H1 (cell line): ENCODE results near the gene FGF5. TPM values are rescaled to one million over a fixed set of nuclear protein-coding genes. Genes with fewer than 3 reads are reported as not detected.

Experiments
- CTCF ChIA-PET: fragments of 300-600 bp; sonication (Branson Sonifier 250); formaldehyde crosslinking; loops from one replicate; lab custom pipeline; 2021; ENCODE audit not compliant: partially characterized antibody; lab: Charles Lee
- POLR2A ChIA-PET: fragments of 300-600 bp; sonication (Branson Sonifier 250); formaldehyde crosslinking; loops from one replicate; lab custom pipeline; 2021; ENCODE audit warnings: inconsistent platforms; ENCODE audit not compliant: partially characterized antibody; lab: Charles Lee
- DNase-seq, 2 experiments: peaks; one replicate each; pipeline versions ENCODE4 v3.0.0 to v3.0.0-alpha.2; 2010 to 2022; ENCODE audit warnings: low spot score in 2 of 2, low read depth in 1 of 2, mixed read lengths in 1 of 2
- FAIRE-seq: peaks from 2 replicates; lab custom pipeline; 2011; peaks lifted over from hg19 to GRCh38; lab: Jason Lieb, UNC
- H2AFZ ChIP-seq: 2 replicates; pipeline ENCODE4 v1.8.1; 2012; ENCODE audit warnings: low read length, inconsistent platforms
- H2AK5ac ChIP-seq: 2 replicates; pipeline ENCODE4 v1.6.1; 2013; ENCODE audit warnings: low read depth, low read length
- H2BK120ac ChIP-seq: replicated peaks from 2 replicates; pipeline ENCODE3; 2013; ENCODE audit warnings: low read depth, low read length, inconsistent platforms
- H2BK12ac ChIP-seq: 2 replicates; pipeline ENCODE4 v1.6.1; 2013; ENCODE audit warnings: low read depth, low read length
- H2BK15ac ChIP-seq: 2 replicates; pipeline ENCODE4 v1.6.1; 2013; ENCODE audit warnings: low read length
- H2BK20ac ChIP-seq: 2 replicates; pipeline ENCODE4 v1.6.1; 2013; ENCODE audit warnings: low read length
- H2BK5ac ChIP-seq: 2 replicates; pipeline ENCODE4 v1.6.1; 2013; ENCODE audit warnings: low read depth, low read length
- H3K14ac ChIP-seq: 2 replicates; pipeline ENCODE4 v1.6.1; 2013; ENCODE audit warnings: inconsistent platforms; ENCODE audit not compliant: insufficient read length
- H3K18ac ChIP-seq: 2 replicates; pipeline ENCODE4 v1.6.1; 2013; ENCODE audit warnings: low read length; ENCODE audit errors: extremely low read depth
- H3K23ac ChIP-seq: 2 replicates; pipeline ENCODE4 v1.6.1; 2013; ENCODE audit warnings: inconsistent platforms; ENCODE audit not compliant: insufficient read length
- H3K23me2 ChIP-seq: 2 replicates; pipeline ENCODE4 v1.6.1; 2013; ENCODE audit warnings: low read depth, low read length
- H3K27ac ChIP-seq: 2 replicates; pipeline ENCODE4 v1.6.1; 2011; ENCODE audit warnings: low read depth, low read length, inconsistent platforms
- H3K27me3 ChIP-seq, 4 experiments: replicated peaks in 1 of 4; 1 replicate in 1 of 4; 2 replicates in 3 of 4; pipeline versions ENCODE4 v1.6.1 to v1.8.1; 2011 to 2013; ENCODE audit warnings: low read length in 3 of 4, mild to moderate bottlenecking in 3 of 4, inconsistent platforms in 2 of 4, mixed read lengths in 2 of 4, moderate library complexity in 1 of 4; ENCODE audit not compliant: control insufficient read depth in 3 of 4, insufficient read depth in 3 of 4; ENCODE audit errors: extremely low read depth in 1 of 4
- H3K36me3 ChIP-seq, 4 experiments: 2 replicates each; pipeline versions ENCODE4 v1.6.1 to v1.8.1; 2011 to 2013; ENCODE audit warnings: mild to moderate bottlenecking in 4 of 4, low read length in 3 of 4, moderate library complexity in 2 of 4, control low read depth in 1 of 4, inconsistent platforms in 1 of 4; ENCODE audit not compliant: insufficient read depth in 4 of 4, control insufficient read depth in 2 of 4
- H3K4ac ChIP-seq: replicated peaks from 2 replicates; pipeline ENCODE3; 2013; ENCODE audit warnings: low read length, low read depth, mixed read lengths, inconsistent platforms; ENCODE audit not compliant: insufficient read length
- H3K4me1 ChIP-seq, 4 experiments: replicated peaks in 1 of 4; 1 replicate in 1 of 4; 2 replicates in 3 of 4; pipeline versions ENCODE4 v1.6.1 to v1.8.1; 2011 to 2013; ENCODE audit warnings: low read length in 3 of 4, inconsistent platforms in 2 of 4, mixed read lengths in 1 of 4; ENCODE audit not compliant: insufficient read depth in 4 of 4, control insufficient read depth in 3 of 4
- H3K4me2 ChIP-seq, 2 experiments: 2 replicates each; pipeline versions ENCODE4 v1.6.1 to v1.8.1; 2011 to 2013; ENCODE audit warnings: low read depth in 2 of 2, low read length in 2 of 2, control low read depth in 1 of 2, inconsistent platforms in 1 of 2, mild to moderate bottlenecking in 1 of 2; ENCODE audit not compliant: insufficient read depth in 1 of 2
- H3K4me3 ChIP-seq, 4 experiments: fragments of 200-600, 300-600 bp in 1 of 4; sonication (generic), shearing (Covaris generic), sonication (Bioruptor Twin) in 1 of 4; 2 replicates each; pipeline versions ENCODE4 v1.5.1 to v1.8.1; 2011 to 2016; ENCODE audit warnings: low read length in 4 of 4, low read depth in 3 of 4, control low read depth in 2 of 4, inconsistent platforms in 2 of 4, mild to moderate bottlenecking in 2 of 4, mixed read lengths in 1 of 4, moderate library complexity in 1 of 4; ENCODE audit not compliant: insufficient read depth in 2 of 4; ENCODE audit errors: extremely low read depth in 1 of 4
- H3K56ac ChIP-seq: replicated peaks from 2 replicates; pipeline ENCODE3; 2013; ENCODE audit warnings: low read depth, mild to moderate bottlenecking, mixed read lengths, low read length, inconsistent platforms; ENCODE audit not compliant: insufficient read length
- H3K79me1 ChIP-seq: 2 replicates; pipeline ENCODE4 v1.6.1; 2013; ENCODE audit warnings: low read depth, low read length, control low read depth
- H3K79me2 ChIP-seq, 2 experiments: 2 replicates each; pipeline versions ENCODE4 v1.6.1 to v1.8.1; 2012 to 2013; ENCODE audit warnings: low read length in 2 of 2, mild to moderate bottlenecking in 2 of 2, inconsistent platforms in 1 of 2; ENCODE audit not compliant: insufficient read depth in 2 of 2, control insufficient read depth in 1 of 2
- H3K9ac ChIP-seq, 4 experiments: replicated peaks in 1 of 4; 1 replicate in 1 of 4; 2 replicates in 3 of 4; pipeline versions ENCODE4 v1.6.1 to v1.8.1; 2011 to 2013; ENCODE audit warnings: low read depth in 3 of 4, low read length in 3 of 4, control low read depth in 2 of 4, mild to moderate bottlenecking in 2 of 4, moderate library complexity in 2 of 4, inconsistent platforms in 1 of 4; ENCODE audit errors: extremely low read depth in 1 of 4
- H3K9me3 ChIP-seq, 2 experiments: 2 replicates each; pipeline versions ENCODE4 v1.6.1 to v1.8.1; 2012 to 2013; ENCODE audit warnings: mild to moderate bottlenecking in 2 of 2, moderate library complexity in 2 of 2, control low read depth in 1 of 2, inconsistent platforms in 1 of 2, low read depth in 1 of 2, low read length in 1 of 2, mixed read lengths in 1 of 2; ENCODE audit not compliant: insufficient read depth in 2 of 2
- H4K20me1 ChIP-seq, 2 experiments: replicated peaks in 1 of 2; 2 replicates each; pipeline versions ENCODE3 to v1.8.1; 2011 to 2013; ENCODE audit warnings: inconsistent platforms in 2 of 2, low read length in 2 of 2, mild to moderate bottlenecking in 1 of 2; ENCODE audit not compliant: insufficient read depth in 2 of 2, control insufficient read depth in 1 of 2
- H4K5ac ChIP-seq: 2 replicates; pipeline ENCODE4 v1.6.1; 2013; ENCODE audit warnings: low read length, low read depth, mixed read lengths, inconsistent platforms; ENCODE audit not compliant: insufficient read length
- H4K8ac ChIP-seq: 2 replicates; pipeline ENCODE4 v1.8.0; 2013; ENCODE audit warnings: mild to moderate bottlenecking, moderate library complexity, low read length, inconsistent platforms; ENCODE audit not compliant: insufficient read depth; ENCODE audit errors: extremely low read depth
- H4K91ac ChIP-seq: replicated peaks from 2 replicates; pipeline ENCODE3; 2013; ENCODE audit warnings: low read length, mixed read lengths, inconsistent platforms; ENCODE audit not compliant: insufficient read length
- CBX5 ChIP-seq: fragments of 300-800, 300-1000 bp; sonication (generic); IDR thresholded peaks from 2 replicates; pipeline ENCODE4 v1.7.1; 2016; ENCODE audit warnings: antibody characterized with exemption, low read length, low read depth
- CEBPB ChIP-seq: IDR thresholded peaks from 2 replicates; pipeline ENCODE4 v1.6.1; 2012; ENCODE audit warnings: low read depth, low read length
- E2F6 ChIP-seq: IDR thresholded peaks from 2 replicates; pipeline ENCODE4 v1.6.1; 2012; ENCODE audit warnings: inconsistent platforms
- HDAC6 ChIP-seq: IDR thresholded peaks from one replicate; pipeline ENCODE4 v1.7.1; 2012; ENCODE audit warnings: low read depth, mild to moderate bottlenecking, inconsistent platforms, low read length, moderate library complexity
- RBBP5 ChIP-seq: IDR thresholded peaks from 2 replicates; pipeline ENCODE4 v1.7.1; 2012; ENCODE audit warnings: low read depth, mild to moderate bottlenecking, inconsistent platforms, low read length, moderate library complexity, borderline replicate concordance
- SRF ChIP-seq: IDR thresholded peaks from 2 replicates; pipeline ENCODE4 v1.6.1; 2011; ENCODE audit warnings: mild to moderate bottlenecking, low read depth, low read length, moderate library complexity
- WGBS, 2 experiments: shearing (Covaris generic) in 1 of 2; methylation state at CpG; one replicate each; pipeline versions ENCODE4 v1.1.6 to v1.1.7; 2013 to 2015; ENCODE audit warnings: low lambda C conversion rate in 2 of 2, mixed read lengths in 2 of 2, inconsistent platforms in 1 of 2, low coverage in 1 of 2, missing lambda C conversion rate in 1 of 2; ENCODE audit not compliant: insufficient replicate concordance in 2 of 2, insufficient coverage in 1 of 2, insufficient read length in 1 of 2; ENCODE audit errors: extremely low coverage in 1 of 2, missing lambda C conversion rate in 1 of 2; 5-methylcytosine and 5-hydroxymethylcytosine counted together
- polyA plus RNA-seq, 7 experiments: library from polyadenylated mRNA; depleted of rRNA in 3 of 7; stranded (reverse) in 5 of 7; unstranded in 2 of 7; fragments of >200 nt in 5 of 7; fragments of 200-250 nt in 2 of 7; gene quantifications; 1 replicate in 5 of 7; 2 replicates in 1 of 7; 4 replicates in 1 of 7; pipeline versions ENCODE4 v1.2.1 to v1.2.3, GENCODE V29; 2011 to 2013; ENCODE audit warnings: missing spikeins in 2 of 7, mixed read lengths in 2 of 7
- total RNA-seq: library from RNA; stranded (reverse); fragmentation: NEBNext Ultra II Directional; extraction: Animal tissue kit (Norgen Biotek cat#: 25700); gene quantifications from 2 replicates; pipeline ENCODE4 v1.2.1, GENCODE V29; 2021

Gene FGF5
- total and polyA plus RNA-seq, 2 of the 8 experiments (the other 6 are each of a cell fraction or from before 2014, with no cell fraction given) = not detected

- Histone ChIP-seq H3K4me2 (no peak overlapping the region), H2AFZ (no peak overlapping the region), H3K36me3 (no peaks in the 10 kb centered on the region), H3K9ac (no peak overlapping the region), H4K5ac (no peak overlapping the region), H3K4me3 (no peak overlapping the region), H2AK5ac (no peak overlapping the region), H3K18ac (no peak overlapping the region), H2BK15ac (no peak overlapping the region), H3K4ac (no peak overlapping the region), H3K79me2 (no peaks in the 10 kb centered on the region), H3K79me1 (no peaks in the 10 kb centered on the region), H3K9me3 (no peaks in the 10 kb centered on the region), H3K23ac (no peak overlapping the region), H3K56ac (no peak overlapping the region), H3K27me3 (no peaks in the 10 kb centered on the region), H2BK120ac (no peak overlapping the region), H2BK20ac (no peak overlapping the region), H2BK5ac (no peak overlapping the region), H3K23me2 (no peaks in the 10 kb centered on the region; the same call in 1 of the 2 replicates), H2BK12ac (no peak overlapping the region), H4K8ac (no peak overlapping the region), H3K27ac (no peak overlapping the region), H4K20me1 (no peaks in the 10 kb centered on the region), H3K4me1 (peaks cover 0 to 5% (median 1%) of the 10 kb centered on the region in 4 experiments; a peak in 2 of 7 replicates), H4K91ac (no peak overlapping the region), H3K14ac (no peak overlapping the region)
- CTCF ChIA-PET = no interaction called here
- POLR2A ChIA-PET = no interaction called here
- no peak for DNase-seq
- TF ChIP-seq RBBP5 (no peak), SRF (no peak), CEBPB (no peak), HDAC6 (no peak), CBX5 (no peak), E2F6 (no peak)
- WGBS, 2 experiments = 100% methylated on average over 1 of the region's 1 CpG; no CpG with 5 or more reads in 1 of the 2 experiments
- no peak for FAIRE-seq
Measured at GRCh38 chr4:80312124-80312523, 45.7 kb downstream of the FGF5 start.
